Body of pancreas (tissue), 4 donors: ENCODE data around the gene C5orf63.

Source experiments
- POLR2A ChIP-seq, 3 donors: fragments of 450-650 bp; IDR thresholded peaks; one replicate each; pipeline ENCODE4 v1.6.1; 2016; ENCODE audit warnings: antibody characterized with exemption in 3 of 3, mild to moderate bottlenecking in 2 of 3
- TF ChIP-seq, protein P1 (sequence below), 7 experiments: fragments of 450-650 bp in 4 of 7; fragments of 200-600 bp in 3 of 7; sonication (generic) in 3 of 7; IDR thresholded peaks; one replicate each; pipeline ENCODE4 v1.5.1; 2016 to 2019; ENCODE audit warnings: antibody characterized with exemption in 7 of 7

DNA sequence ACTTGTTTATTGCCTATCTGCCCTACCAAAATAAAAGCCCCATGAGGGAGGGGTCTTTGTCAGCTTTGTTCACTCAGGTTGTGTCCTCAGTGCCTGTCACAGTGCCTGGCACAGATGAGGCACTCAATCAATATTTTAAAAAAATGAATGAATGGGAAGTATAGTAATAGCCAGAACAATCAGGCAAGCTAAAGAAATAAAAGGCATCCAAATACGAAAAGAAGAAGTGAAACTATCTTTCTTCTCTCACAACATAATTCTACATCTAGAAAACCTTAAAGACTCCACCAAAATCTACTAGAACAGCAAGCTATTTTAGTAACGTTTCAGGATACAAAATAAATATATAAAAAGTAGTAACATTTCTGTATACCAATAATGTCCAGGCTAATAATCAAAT lies 37.8 kb upstream of the C5orf63 start:
- TF ChIP-seq POLR2A (IDR thresholded peaks at IDR 0.05), result no peak
- TF ChIP-seq, protein P1, sequence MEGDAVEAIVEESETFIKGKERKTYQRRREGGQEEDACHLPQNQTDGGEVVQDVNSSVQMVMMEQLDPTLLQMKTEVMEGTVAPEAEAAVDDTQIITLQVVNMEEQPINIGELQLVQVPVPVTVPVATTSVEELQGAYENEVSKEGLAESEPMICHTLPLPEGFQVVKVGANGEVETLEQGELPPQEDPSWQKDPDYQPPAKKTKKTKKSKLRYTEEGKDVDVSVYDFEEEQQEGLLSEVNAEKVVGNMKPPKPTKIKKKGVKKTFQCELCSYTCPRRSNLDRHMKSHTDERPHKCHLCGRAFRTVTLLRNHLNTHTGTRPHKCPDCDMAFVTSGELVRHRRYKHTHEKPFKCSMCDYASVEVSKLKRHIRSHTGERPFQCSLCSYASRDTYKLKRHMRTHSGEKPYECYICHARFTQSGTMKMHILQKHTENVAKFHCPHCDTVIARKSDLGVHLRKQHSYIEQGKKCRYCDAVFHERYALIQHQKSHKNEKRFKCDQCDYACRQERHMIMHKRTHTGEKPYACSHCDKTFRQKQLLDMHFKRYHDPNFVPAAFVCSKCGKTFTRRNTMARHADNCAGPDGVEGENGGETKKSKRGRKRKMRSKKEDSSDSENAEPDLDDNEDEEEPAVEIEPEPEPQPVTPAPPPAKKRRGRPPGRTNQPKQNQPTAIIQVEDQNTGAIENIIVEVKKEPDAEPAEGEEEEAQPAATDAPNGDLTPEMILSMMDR (IDR thresholded peaks at IDR 0.05), result no peak
